SIG-M5 (cell line): ENCODE results near the gene ALDOB.

Experiments used
- DNase-seq: peaks from one replicate; lab custom pipeline; 2025; lab: John Stamatoyannopoulos, UW

Gene ALDOB

DNA sequence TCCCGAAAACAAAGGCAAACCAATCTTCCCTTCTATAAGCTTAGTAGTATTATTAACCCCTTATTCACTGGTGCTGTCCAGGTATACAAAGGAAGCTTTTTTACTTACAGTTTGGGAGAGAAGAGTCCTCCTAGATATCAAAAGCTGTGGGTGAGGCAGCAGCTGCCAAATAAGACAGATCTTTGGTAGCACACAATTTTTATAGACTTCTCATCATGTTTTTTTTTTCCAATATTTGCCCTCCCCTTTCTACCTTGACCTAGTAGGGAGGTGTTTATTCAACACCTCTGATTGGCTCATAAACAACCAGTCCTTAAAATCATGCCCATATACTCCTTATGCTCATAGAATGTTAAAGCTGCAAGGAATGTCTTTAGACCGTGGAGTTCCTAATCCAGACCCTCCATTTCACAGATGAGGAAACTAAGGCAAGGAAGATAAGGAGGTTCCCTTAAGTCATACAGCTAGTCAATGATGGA, at the start of gene ALDOB:
ALDOB (minus strand) TSS at position 174 of the 479 bp plus-strand sequence. CDS start 4,887 bp downstream, outside the sequence.
- DNase-seq, result no peak

- DNase-seq, result no peak
Measured at GRCh38 chr9:101484046-101484445, 48.5 kb upstream of the ALDOB start.

GRCh38 chr9:101481261-101481660, 45.7 kb upstream of the ALDOB start:
- no peak for DNase-seq

DNA sequence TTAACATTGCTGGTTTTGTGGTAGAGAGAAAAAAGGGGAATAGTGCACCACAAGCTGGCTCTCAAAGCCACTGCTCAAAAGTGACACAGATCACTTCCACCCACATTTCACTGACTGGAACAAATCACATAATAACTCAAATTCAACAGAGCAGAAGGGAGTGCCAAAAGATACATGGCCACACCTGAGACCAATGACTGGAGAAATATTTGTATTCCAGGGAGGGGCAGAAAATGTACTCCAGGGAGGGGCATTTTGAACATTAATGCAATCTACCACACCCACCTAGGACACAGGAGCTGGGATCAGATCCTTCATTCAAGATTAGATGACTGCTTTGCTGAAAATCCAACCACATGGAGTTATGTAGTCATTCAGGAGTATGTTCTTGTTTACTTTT, 44.8 kb upstream of the ALDOB start:
- no peak for DNase-seq

- DNase-seq, result no peak
Measured at GRCh38 chr9:101479338-101480030, 43.9 kb upstream of the ALDOB start.

GRCh38 chr9:101478906-101479305, 43.3 kb upstream of the ALDOB start:
- no peak for DNase-seq

- no peak for DNase-seq
Measured at GRCh38 chr9:101478444-101478843, 42.9 kb upstream of the ALDOB start.

GRCh38 chr9:101477736-101478135, 42.2 kb upstream of the ALDOB start:
- no peak for DNase-seq

- no peak for DNase-seq
Measured at GRCh38 chr9:101477214-101477613, 41.6 kb upstream of the ALDOB start.

- no peak for DNase-seq
Measured at GRCh38 chr9:101476576-101477208, 41.1 kb upstream of the ALDOB start.

DNA sequence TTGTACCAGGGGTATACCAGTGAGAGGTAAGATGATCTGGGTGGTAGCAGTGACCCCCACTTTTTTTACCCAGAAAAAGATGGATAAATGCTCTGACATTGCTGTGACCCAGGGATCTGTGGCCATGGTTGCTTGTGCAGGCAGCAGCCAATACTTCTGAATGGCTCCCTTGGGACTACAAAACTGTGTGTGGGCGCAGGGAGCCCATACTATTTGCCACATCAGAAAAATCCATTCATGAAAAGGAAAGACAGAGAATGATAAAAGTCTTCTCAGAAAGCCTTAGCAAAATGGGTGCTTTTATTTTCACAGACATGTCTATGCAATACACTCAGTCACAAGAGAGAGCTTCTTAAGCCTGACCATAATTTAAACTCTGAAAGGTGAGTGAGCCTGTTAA, 37.3 kb upstream of the ALDOB start:
- no peak for DNase-seq

DNA sequence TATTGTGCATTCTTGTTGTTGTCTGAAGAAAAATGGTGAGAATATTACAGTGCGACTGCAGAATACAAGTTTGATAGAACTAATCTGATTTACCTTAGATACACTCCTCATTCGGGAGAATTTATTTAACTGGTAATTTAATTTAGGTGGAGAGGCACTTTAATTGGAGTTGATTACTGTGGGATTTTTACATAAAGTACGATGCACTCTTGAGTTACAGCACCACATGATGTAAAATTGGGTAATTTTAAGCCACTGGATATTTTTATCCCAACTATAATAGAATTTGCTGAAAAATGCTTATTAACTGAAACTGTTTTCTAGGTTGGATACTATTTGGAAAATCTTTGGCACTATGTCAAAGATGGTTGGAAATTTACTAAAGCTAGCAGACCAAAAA, 35.4 kb upstream of the ALDOB start:
- DNase-seq, result no peak

DNA sequence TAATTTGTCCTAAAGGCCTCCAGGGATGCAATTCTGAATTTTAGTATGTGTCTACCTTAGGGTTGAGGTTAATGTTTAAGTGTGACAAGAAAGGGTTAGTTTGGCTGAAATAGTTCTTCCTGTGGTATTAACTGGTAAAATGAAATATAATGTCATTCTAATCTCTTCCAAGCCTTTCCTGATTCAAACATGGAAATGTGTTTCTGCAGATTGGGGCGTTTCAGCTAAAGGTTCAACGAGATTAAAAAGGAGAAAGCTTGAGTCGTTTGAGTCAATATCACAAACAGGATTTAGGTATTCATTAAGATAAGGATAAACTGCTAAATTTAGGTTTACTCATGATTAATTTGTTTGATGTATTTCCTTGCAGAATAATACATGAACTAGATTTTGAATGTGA, 34.4 kb upstream of the ALDOB start:
- no peak for DNase-seq

DNA sequence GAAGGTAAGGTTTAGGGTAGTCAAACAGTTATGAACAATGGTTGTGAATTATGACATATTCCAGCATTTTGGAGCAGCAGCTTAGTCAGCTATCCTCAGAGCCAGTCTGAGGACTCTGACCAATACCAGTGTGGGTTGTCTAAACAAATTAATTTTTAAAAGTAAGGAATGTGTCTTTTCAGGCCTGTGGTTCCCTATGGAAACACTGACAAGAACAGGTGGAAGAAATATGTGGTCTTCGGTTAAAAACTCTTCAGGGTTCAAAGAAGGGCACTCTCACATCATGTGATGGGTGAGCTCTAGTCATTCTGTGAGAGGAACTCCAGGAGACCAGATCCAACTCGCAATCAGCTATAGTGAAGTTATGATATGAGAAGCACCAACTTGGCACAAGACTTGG, 33.5 kb upstream of the ALDOB start:
- DNase-seq, result no peak

- DNase-seq, result no peak
Measured at GRCh38 chr9:101468116-101468515, 32.5 kb upstream of the ALDOB start.

- DNase-seq, result no peak
Measured at GRCh38 chr9:101467690-101468089, 32.1 kb upstream of the ALDOB start.

- DNase-seq, result no peak
Measured at GRCh38 chr9:101466863-101467262, 31.3 kb upstream of the ALDOB start.

DNA sequence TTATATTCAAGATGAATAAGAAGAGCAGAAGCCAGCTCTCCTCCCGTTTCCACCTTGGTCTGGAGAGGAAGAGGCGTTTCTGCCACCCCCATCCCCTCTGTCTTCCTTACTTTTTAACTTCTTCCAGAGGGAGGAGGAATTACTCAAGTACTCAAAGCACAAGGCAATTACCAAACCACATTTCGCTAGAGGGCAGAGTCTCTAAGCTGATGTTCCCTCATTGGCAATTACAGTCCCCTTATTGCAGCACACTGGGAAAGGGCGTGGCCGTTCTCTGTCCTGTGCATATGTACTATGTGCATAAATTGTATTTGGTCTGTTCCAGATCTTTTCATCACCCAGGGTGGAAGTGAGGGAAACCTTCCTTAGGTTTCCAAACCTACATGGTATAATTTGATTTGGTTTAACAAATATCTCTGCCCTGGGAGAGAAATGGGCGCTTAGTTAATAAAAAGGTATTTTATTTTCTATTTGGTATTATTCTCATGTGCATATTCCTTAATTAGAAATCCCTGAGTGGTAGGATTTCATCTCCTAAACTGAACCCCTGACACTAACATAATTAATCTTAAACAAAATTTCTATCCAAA, 29.8 kb upstream of the ALDOB start:
- peak; percentile 24 for DNase-seq

DNA sequence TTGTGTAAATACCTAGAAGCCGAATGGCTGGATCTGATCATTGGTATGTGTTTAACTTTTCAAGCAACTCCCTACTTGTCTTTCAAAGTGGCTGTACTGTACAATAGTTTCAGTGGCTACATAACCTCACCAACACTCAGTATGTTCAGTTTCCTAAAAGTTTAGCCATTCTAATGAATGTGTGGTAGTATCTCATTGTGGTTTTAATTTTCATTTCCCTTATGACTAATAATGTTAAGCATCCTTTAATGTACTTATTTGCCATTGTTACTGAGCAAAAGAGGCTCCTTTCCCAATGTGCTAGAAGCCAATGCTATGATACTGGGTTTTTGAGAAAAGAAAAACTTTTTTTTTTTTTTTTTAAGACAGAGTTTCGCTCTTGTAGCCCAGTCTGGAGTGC, 27.8 kb upstream of the ALDOB start:
- no peak for DNase-seq

DNA sequence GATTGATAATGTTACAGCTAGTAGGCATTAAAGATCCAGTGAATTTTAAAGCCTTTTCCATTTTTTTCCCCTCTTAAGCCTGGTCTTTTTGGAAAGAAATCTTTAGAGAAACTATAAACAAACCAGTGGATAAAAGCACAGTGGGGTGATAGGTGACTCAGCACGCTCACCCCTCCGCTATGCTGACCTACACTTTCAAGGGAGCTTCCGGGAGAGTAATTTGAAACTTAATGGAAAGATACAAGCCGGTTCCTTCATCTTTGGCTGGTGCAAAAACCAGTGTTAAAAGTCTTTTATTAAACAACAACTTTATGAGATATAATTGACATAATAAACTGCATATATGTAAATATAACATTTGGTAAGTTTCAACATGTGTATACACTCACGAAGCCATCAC, 27.0 kb upstream of the ALDOB start:
- DNase-seq, result no peak

DNA sequence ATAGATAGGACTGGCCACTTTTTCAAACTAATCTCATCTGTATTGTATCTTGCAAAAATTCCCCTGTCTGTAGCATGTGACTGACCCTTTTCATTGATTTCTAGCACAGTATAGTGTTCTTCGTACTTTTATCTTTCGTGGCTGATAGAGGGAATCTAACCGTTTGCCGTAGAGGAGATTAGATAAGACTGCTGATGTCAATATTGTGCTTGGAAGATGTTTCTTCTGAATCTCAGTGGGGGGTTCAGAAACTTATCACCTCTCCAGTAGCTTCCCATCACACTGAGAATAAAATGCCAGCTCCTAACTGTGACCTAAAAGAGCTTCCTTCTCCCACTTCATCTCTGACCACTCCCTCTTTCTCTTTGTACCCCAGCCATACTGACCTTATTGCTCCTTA, 25.4 kb upstream of the ALDOB start:
- DNase-seq, result no peak

- no peak for DNase-seq
Measured at GRCh38 chr9:101458963-101459631, 23.5 kb upstream of the ALDOB start.

- DNase-seq, result no peak
Measured at GRCh38 chr9:101457003-101457402, 21.4 kb upstream of the ALDOB start.
